NCI-H1417 treated with DMSO at 0.1 percent for 48 hours (cell line): Measurements from ENCODE around the gene HLA-DOB.
"Not testable (repeated sequence)": the region's sequence is repeated elsewhere in the genome, so short reads cannot be mapped to it uniquely, and the experiment has no call there.

ENCODE experiments used
- DNase-seq: peaks from one replicate; lab custom pipeline; 2025; lab: John Stamatoyannopoulos, UW

Gene HLA-DOB

DNA sequence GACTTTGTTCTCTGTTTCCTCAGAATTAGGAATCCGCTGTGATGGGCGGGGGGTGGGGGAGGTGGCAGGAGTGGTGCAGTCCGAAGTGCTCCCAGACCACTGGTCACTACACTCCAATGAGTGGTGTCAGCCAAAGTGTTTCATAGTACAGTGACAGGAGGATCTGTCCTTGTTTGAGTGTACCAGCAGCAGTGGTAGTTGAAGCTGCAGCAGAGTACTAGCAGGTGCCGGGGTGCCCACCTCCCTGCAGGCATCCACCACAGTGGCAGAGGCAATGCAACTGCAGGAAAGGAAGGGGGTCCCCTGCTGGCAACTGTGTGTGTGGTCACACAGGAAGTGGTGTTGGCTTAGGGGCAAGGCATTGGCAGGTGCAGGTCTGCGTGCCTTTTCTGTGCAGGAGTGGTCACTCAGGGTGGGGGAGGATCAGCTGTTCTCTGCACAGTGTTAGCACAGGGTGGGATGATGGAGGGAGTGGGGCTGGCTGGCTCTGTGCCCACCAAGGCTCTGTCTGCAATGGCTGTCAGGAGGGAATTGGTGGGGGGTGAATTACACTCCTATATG, 9.7 kb downstream of the HLA-DOB start:
- no peak for DNase-seq

DNA sequence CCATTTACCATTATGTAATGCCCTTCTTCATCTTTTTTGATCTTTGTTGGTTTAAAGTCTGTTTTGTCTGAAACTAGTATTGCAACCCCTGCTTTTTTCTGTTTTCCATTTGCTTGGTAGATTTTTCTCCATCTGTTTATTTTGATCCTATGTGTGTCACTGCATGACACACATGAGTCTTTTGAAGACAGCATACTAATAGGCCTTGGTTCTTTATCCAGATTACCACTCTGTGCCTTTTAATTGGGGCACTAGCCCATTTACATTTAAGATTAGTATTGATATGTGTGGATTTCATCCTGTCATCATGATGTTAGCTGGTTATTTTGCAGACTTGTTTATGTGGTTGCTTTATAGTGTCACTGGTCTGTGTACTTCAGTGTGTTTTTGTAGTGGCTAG, 11.4 kb downstream of the HLA-DOB start:
- DNase-seq = not testable (repeated sequence)

DNA sequence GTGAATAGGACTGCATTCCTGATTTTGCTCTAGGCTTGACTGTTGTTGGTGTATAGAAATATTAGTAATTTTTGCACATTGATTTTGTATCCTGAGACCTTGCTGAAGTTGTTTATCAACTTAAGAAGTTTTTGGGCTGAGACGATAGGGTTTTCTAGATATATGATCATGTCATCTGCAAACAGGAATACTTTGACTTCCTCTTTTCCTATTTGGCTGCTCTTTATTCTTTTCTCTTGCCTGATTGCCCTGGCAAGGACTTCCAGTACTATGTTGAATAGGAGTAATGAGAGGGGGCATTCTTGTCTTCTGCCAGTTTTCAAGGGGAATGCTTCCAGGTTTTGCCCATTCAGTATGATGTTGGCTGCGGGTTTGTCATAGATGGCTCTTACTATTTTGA, 13.4 kb downstream of the HLA-DOB start:
- DNase-seq = no peak

DNA sequence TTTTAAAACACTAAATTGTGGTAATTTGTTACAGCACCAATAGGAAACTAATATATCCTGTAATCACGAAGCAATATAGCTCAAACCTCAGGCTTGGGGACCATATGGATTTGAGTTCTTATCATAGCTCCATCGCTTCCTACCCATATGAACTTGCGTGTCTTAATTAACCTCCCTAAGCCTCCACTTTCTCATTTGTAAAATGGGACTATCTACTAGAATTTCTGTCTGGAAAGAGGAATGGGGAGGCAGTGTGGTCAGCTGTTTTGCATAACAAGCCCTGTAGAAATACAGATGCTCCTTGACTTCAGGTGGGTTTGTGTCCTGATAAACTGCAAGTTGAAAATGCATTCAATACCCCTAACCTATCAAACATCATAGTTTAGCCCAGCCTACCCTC, 17.1 kb downstream of the HLA-DOB start:
- DNase-seq = no peak

DNA sequence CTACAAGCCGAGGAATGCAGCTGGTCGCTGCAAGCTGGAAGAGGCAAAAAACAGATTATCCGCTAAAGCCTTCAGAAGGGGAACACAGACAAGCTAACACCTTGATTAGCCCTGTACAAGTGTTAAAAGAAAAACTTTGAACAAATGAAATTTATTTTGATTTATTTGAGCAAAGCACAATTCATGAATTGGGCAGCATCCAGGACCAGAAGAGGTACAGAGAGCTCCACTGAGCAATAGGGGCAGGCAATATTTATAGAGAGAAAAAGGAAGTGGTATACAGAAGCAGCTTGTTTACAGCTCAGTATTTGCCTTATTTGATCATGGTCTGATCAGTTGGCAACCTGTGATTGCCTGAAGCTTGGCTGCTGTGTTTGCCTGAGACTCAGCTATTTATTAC, 17.6 kb downstream of the HLA-DOB start:
- no peak for DNase-seq

DNA sequence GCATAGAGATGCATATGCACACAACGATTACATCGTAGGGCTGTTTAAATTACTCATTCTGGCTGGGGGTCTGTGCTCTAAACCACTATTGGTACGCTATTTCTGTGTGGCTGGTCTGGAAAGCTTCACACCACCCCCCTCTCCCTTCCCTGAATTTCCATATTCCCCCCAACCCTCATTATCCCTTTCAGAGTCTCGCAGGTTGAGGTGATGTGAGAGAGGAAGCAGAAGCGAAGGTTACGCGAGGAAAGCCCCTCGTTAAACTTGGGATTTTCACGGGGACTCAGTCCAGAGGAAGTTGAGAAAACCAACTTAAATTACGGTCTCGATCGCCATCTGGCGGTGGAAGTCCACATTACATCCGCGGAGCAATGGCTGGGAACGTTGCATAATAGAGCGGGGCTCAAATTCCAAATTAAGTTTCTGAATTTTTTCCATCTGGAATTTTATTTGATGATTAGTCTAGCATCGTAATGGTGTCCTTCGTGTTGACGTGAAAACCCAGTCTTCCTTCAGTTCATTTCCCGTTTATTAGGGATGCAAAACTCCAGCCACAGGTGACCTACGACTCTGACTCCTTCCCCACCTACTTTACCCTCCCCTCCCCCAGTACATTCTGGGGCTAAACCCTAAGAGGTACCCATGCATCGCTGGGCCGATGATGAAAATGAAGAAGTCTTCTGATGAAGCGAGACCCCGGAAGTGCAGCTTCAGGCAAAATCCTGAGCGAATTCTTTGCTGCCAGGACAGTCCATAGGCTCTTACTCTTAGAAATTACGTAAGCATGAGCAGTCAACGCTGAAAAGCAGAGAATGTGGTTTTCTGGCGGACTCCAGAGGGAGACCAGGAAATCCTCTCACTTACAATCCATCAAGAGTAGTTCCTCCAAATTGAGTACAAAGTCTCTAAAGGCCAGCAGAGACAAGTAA, 19.7 kb downstream of the HLA-DOB start:
- DNase-seq = no peak

DNA sequence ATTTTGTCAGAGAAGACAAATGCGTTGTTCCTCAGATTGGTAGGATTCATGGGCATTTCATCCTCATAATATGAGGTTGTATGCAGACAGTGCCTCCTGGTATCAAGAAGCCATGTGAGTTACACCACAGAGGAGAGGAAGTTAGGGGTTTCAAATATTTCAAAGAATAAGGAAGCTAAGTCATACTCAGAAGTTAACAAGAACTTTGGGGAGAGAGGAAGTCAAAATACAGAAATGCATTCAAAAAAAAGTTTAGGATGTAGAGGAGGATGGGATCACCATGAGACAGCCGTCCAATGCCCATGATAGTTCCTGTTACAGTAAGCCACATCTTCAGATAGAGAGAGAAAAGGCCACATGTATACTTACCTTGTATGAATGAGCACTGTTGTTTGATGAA, 22.3 kb downstream of the HLA-DOB start:
- no peak for DNase-seq

DNA sequence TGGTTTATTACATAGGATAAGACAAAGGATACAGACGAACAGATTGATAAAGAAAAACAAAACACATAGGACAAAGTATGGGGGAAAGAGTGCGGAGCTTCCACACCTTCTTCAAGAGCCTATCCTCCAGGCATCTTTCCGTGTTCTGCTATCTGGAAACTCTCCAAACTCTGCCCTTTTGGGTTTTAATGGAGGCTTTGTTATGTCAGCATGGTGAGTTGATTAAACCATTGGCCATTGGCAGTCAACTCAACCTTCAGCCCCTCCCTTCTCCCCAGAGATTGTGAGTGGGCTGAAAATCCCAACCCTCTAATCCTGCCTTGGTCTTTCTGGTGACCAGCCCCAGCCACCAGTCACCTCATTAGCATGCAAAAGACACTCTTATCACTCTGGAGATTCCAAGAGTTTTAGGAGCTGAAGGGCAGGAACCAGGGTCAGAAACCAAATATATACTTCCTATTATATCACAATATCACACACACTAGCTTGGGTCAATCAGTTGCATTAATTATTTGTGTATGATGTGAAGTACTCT, 23.8 kb downstream of the HLA-DOB start:
- DNase-seq = no peak

DNA sequence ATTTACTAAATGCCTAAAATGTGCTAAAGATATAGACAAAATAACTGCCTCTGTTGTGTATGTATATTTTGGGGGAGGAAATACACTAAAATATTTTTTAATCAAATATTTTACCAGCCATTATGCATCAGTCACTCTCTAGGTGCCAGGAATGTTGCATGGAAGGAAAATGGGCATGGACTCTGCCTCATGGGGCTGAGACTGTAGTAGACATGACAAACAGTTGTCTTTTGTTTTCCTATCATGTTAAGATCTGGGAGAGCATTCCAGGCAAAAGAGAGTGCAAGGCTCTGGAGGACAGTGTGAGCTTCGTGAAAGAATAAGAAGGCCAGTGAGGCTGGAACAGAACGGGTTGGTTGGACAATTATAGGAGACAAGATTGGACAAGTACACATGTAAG, 26.5 kb downstream of the HLA-DOB start:
- DNase-seq = no peak

DNA sequence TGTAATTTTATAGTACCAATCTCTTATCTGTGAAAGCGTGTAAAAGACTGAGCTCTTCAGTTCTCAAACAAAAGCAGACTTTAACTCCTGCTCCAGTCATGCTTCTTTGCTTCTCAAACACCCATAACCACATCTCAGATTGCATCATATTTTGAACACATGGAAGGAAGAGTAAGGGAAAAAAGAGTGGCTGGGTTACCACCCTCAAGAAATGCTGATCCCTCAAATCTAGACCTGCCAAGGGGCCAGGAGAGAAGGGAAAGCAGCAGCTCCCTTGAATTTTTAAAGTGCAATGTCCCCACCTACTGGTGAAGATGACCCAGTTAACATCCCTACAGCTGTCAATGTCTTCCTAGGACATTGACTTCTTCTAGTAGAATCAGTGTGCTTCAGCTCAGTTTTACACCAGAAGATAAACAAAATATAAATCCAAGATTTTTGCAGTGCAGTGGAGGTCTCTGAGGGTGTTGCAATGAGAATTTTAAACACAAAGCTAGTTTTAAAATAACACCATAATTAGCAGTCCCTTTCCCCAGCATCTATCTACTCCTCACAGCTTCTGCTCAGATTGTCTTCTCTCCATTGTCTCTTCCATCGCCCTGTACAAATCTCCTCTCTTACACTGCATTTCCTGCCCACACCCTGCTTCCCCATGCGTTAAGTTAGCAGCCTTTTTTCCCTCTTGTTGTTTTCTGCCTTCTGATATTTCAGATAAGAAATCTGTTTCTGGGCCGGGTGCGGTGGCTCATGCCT, 30.8 kb downstream of the HLA-DOB start:
- no peak for DNase-seq

DNA sequence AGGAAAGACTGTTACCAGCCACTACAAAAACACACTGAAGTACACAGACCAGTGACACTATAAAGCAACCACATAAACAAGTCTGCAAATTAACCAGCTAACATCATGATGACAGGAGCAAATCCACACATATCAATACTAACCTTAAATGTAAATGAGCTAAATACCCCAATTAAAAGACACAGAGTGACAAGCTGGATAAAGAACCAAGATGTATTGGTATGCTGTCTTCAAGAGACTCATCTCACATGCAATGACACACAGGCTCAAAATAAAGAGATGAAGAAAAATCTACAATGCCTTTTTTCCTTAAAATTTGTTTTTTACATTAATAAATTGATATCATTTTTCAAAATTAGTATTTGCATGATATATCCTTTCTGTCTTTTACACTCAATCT, 33.9 kb downstream of the HLA-DOB start:
- DNase-seq = not testable (repeated sequence)

DNA sequence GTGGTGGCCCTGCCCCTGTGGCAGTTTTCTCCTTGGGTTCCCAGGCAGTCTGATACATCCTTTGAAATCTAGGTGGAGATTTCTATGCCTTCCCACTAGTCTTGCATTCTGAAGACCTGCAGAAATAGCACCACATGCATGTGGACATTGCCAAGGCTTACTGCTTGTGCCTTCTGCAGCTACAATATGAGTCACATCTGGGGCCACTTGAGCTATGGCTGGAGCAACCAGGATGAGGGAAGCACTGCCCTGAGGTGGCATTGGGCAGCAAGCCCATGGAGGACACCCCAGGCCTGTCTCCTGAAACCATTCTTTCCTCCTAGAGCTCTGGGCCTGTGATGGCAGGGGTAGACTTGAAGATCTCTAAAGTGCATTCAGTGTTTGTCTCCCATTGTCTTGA, 37.8 kb downstream of the HLA-DOB start:
- DNase-seq = no peak

DNA sequence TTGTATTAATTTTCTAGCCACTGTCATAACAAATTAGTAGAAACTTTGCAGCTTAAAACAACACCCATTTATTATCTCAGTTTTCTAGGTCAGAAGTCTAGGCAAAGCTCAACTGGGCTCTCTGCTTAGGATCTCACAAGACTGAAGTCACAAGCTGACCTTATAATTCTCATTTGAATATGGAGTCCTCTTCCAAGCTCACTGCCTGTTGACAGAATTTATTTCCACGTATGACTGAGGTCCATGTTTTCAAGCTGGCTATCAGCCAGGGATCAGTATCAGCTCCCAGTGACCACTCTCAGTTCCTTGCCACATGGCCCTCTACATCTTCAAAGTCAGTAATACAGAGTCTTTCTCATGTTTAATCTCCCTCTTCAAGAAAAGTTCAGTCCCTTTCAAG, 41.7 kb downstream of the HLA-DOB start:
- DNase-seq = no peak

DNA sequence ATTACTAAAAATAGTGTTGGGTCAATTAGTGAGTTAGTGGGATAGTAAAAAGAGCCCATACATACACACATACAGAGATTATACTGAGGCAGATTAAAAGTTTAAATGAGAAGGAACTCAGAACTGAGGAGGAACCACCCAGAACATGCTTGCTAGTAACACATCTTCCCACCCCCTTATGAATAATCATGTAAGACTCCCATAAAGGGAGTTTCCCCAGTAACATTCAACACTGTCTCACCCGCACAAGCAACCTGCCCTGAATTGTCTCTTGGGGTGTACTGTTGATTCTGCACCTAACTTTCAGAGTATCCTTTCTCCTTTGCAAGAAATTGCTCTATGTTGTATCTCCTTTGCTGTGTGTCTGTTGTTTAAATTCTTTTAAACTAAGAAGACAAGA, 42.4 kb downstream of the HLA-DOB start:
- no peak for DNase-seq

DNA sequence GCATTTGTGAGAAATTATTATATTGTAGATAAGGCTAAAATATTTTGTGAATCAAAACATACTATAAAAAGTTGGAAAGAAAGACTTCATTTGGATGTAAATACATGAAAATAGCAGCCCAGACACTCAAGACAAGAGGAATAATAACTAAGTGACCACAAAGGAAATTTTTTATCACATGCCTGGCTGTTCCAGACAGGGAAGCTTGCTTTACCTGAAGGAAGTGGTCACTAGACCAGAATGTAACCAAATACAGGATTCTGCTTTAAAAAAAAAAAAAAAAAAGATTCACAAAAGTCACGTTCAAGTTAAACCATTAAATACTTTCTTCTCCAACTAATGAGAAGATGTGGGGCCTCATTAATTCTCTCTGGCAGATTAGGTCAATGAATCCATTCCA, 44.1 kb downstream of the HLA-DOB start:
- no peak for DNase-seq

DNA sequence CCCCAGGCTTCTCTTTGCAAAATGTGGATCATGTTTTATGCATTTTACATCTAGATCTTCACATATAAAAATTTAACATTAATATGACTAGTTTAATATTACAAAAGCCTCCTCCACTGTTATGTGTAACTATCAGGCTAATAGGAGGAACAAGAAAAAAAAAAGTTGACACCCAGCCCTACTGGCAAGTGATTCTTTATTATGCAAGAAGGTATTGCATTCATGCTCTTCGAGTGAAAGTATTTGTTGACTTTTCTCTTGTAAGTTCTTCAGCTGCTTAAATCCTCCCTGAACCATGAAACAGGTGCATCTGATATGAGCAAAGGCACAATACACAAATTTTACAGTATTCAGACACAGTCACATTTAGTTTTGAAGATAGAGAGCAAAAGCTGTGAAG, 52.8 kb downstream of the HLA-DOB start:
- DNase-seq = no peak

DNA sequence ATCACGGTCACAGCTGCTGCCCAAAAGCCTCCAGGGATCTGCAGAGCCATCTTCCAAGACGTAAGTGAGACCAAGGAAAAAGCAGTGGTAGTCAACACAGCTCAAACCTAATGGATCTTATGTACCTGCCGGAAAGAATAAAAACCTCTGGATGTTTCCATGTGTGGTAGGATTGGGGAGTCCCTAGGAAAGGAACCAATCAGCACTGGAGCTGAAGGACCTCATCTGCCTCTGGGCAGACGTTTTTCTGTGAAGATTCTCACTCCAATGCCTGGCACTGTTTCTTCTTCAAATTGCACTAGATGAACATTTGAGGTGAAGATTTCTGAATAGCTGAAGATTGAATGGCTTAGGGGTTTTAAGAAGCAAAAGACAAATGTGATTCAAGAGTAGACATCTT, 53.4 kb downstream of the HLA-DOB start, which contains the start of gene HLA-DQB2:
Gene HLA-DQB2, minus strand, starts transcription at position 112 of the 400 bp plus-strand sequence. Its CDS starts 62 bp downstream, at position 50.
- no peak for DNase-seq
